Stimulated activated CD8-positive, alpha-beta memory T cell treated with anti-CD3 and anti-CD28 coated beads, Interleukin-12 subunit alpha, Interleukin-12 subunit beta, amount 100 ng/mL, for 4 hours (primary cell): ENCODE results near the gene EPB41L4B.
"Not testable (repeated sequence)": the region's sequence is repeated elsewhere in the genome, so short reads cannot be mapped to it uniquely, and the experiment has no call there.

Source experiments
- DNase-seq: peaks from one replicate; pipeline ENCODE4 v3.0.0-alpha.2; 2020; ENCODE audit warnings: low read depth

The EPB41L4B gene

GRCh38 chr9:109320742-109321448 is at the start of gene EPB41L4B:
TSS of gene EPB41L4B (minus strand) at chr9:109321059. CDS start at chr9:109320446, 613 bp downstream.
- peak; percentile 59 for DNase-seq

- DNase-seq = no peak
These were observed 48.4 kb upstream of the EPB41L4B start for GRCh38 chr9:109369285-109369684.

- no peak for DNase-seq
These were observed 39.9 kb upstream of the EPB41L4B start for GRCh38 chr9:109360771-109361170.

- not testable (repeated sequence) for DNase-seq
These were observed 38.2 kb upstream of the EPB41L4B start for GRCh38 chr9:109358968-109359603.

- no peak for DNase-seq
These were observed 34.9 kb upstream of the EPB41L4B start for GRCh38 chr9:109355564-109356297.

GRCh38 chr9:109354190-109354589 is 33.3 kb upstream of the EPB41L4B start:
- DNase-seq = no peak

GRCh38 chr9:109351032-109351431 is 30.2 kb upstream of the EPB41L4B start:
- no peak for DNase-seq

- no peak for DNase-seq
These were observed 28.6 kb upstream of the EPB41L4B start for GRCh38 chr9:109349421-109349846.

- DNase-seq = no peak
These were observed 26.0 kb upstream of the EPB41L4B start for GRCh38 chr9:109346904-109347303.

GRCh38 chr9:109344866-109345265 is 24.0 kb upstream of the EPB41L4B start:
- DNase-seq = no peak

GRCh38 chr9:109342878-109343277 is 22.0 kb upstream of the EPB41L4B start:
- DNase-seq = no peak

- DNase-seq = no peak
These were observed 20.7 kb upstream of the EPB41L4B start for GRCh38 chr9:109341561-109341960.

GRCh38 chr9:109340979-109341378 is 20.1 kb upstream of the EPB41L4B start:
- DNase-seq = not testable (repeated sequence)

- DNase-seq = no peak
These were observed 15.6 kb upstream of the EPB41L4B start for GRCh38 chr9:109336409-109336808.

- no peak for DNase-seq
These were observed 15.1 kb upstream of the EPB41L4B start for GRCh38 chr9:109335929-109336328.

GRCh38 chr9:109335121-109335520 is 14.3 kb upstream of the EPB41L4B start:
- DNase-seq = no peak

GRCh38 chr9:109331353-109331752 is 10.5 kb upstream of the EPB41L4B start:
- DNase-seq = no peak

GRCh38 chr9:109329638-109330258 is 8.9 kb upstream of the EPB41L4B start:
- DNase-seq = no peak

- no peak for DNase-seq
These were observed 8.2 kb upstream of the EPB41L4B start for GRCh38 chr9:109328978-109329637.

GRCh38 chr9:109325089-109325488 is 4.2 kb upstream of the EPB41L4B start:
- no peak for DNase-seq

GRCh38 chr9:109323771-109324170 is 2.9 kb upstream of the EPB41L4B start:
- no peak for DNase-seq

GRCh38 chr9:109321727-109322126 is 868 bp upstream of the EPB41L4B start:
- no peak for DNase-seq
